ENCODE measurements around the gene SNX19.

Gene SNX19

DNA sequence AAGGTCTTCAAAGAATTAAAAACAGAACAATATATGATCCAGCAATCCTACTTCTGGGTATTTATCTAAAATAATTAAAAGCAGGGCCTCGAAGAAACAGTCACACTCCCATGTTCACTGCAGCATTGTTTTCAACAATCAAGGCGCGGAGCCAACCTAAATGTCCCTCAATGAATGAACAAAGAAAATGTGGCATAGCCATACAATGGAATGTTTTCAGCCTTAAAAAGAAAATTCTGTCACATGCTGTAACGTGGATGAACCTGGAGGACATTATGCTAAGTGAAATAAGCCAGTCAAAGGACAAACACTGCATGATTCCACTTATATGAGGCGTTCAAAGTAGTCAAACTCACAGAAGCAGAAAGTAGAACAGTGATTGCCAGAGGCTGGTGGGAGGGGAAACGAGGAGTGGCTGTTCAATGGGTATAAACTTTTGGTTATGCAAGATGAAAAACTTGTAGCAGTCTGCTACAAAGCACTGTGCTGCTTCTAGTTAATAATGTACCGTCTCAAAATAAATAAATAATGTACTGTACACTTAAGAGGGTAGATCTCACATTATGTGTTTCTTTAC lies 41.2 kb downstream of the SNX19 start:
- peaks cover 41% of the 10 kb centered on the region; the same call in 1 of the 2 replicates for H3K36me3 ChIP-seq (ENCODE audit: insufficient read depth, low read length)
- TF ChIP-seq EZH2 (IDR thresholded peaks at IDR 0.05; ENCODE audit: borderline replicate concordance, low read length) = no peak
- TF ChIP-seq CTCF (IDR thresholded peaks at IDR 0.05; ENCODE audit: low read length) = no peak

DNA sequence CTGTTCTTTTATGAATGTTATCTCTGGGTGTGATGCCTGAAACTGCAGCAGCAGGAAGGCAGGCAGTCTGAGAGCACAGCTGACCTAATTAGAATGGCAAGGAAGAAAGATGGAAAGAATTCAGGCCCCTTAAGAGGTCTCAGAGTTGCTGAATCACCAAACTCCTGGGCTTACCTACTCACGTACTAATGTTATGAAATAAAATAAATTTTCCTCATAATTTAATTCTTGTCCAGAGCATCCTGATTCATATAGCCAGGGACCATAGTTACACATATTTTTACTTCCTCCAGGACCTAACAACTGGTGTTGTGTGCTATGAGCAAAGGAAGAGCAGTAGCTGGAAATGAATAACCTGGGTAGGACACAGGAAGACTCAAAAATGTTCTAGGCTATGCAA lies 41.9 kb downstream of the SNX19 start:
- no peaks in the 10 kb centered on the region for H3K9me2 ChIP-seq (ENCODE audit: low read depth, low read length)
- H2AFZ ChIP-seq (ENCODE audit: low read length) = no peak overlapping the region
- H3K27ac ChIP-seq (ENCODE audit: low read depth, low read length, poor library complexity, severe bottlenecking) = no peak overlapping the region
- no peaks in the 10 kb centered on the region for H3K79me2 ChIP-seq (ENCODE audit: insufficient read depth, low read length)
- H3F3A ChIP-seq (ENCODE audit: insufficient read depth, low read length) = no peaks in the 10 kb centered on the region
- no peak overlapping the region for H3K9ac ChIP-seq (ENCODE audit: low read length)
- peaks cover 35% of the 10 kb centered on the region; the same call in 1 of the 2 replicates for H3K36me3 ChIP-seq (ENCODE audit: insufficient read depth, low read length)
- no peaks in the 10 kb centered on the region for H4K20me1 ChIP-seq (ENCODE audit: insufficient read depth, low read length)
- no peak overlapping the region for H3K4me2 ChIP-seq (ENCODE audit: low read length)
- no peaks in the 10 kb centered on the region for H3K27me3 ChIP-seq (ENCODE audit: insufficient read depth, low read length)
- H3K9me3 ChIP-seq (ENCODE audit: low read length) = no peaks in the 10 kb centered on the region
- H3K4me1 ChIP-seq (ENCODE audit: insufficient read depth, low read length, severe bottlenecking) = no peaks in the 10 kb centered on the region
- H3K4me3 ChIP-seq (ENCODE audit: low read depth, low read length, poor library complexity, severe bottlenecking) = no peak overlapping the region
- no peak for TF ChIP-seq CTCF (IDR thresholded peaks at IDR 0.05; ENCODE audit: low read length)
- no peak for TF ChIP-seq EZH2 (IDR thresholded peaks at IDR 0.05; ENCODE audit: borderline replicate concordance, low read length)

More for the DNA sequence above, 41.2 kb downstream of the SNX19 start:
- Histone ChIP-seq H3K9me2 (ENCODE audit: low read depth, low read length) (no peaks in the 10 kb centered on the region), H3K27me3 (ENCODE audit: insufficient read depth, low read length) (no peaks in the 10 kb centered on the region), H3K27ac (ENCODE audit: low read depth, low read length, poor library complexity, severe bottlenecking) (no peak overlapping the region), H3K9ac (ENCODE audit: low read length) (no peak overlapping the region), H4K20me1 (ENCODE audit: insufficient read depth, low read length) (no peaks in the 10 kb centered on the region), H3F3A (ENCODE audit: insufficient read depth, low read length) (no peaks in the 10 kb centered on the region), H3K4me3 (ENCODE audit: low read depth, low read length, poor library complexity, severe bottlenecking) (no peak overlapping the region), H3K79me2 (ENCODE audit: insufficient read depth, low read length) (no peaks in the 10 kb centered on the region), H3K4me2 (ENCODE audit: low read length) (no peak overlapping the region), H2AFZ (ENCODE audit: low read length) (no peak overlapping the region), H3K4me1 (ENCODE audit: insufficient read depth, low read length, severe bottlenecking) (no peaks in the 10 kb centered on the region), H3K9me3 (ENCODE audit: low read length) (no peaks in the 10 kb centered on the region)

- H3K9ac ChIP-seq (ENCODE audit: low read length) = no peak overlapping the region
- H3K9me2 ChIP-seq (ENCODE audit: low read depth, low read length) = no peaks in the 10 kb centered on the region
- no peak overlapping the region for H3K27ac ChIP-seq (ENCODE audit: low read depth, low read length, poor library complexity, severe bottlenecking)
- H3K79me2 ChIP-seq (ENCODE audit: insufficient read depth, low read length) = no peaks in the 10 kb centered on the region
- TF ChIP-seq EZH2 (IDR thresholded peaks at IDR 0.05; ENCODE audit: borderline replicate concordance, low read length) (no peak), CTCF (IDR thresholded peaks at IDR 0.05; ENCODE audit: low read length) (no peak)
- H3K9me3 ChIP-seq (ENCODE audit: low read length) = no peaks in the 10 kb centered on the region
- peaks cover 28% of the 10 kb centered on the region; the same call in 1 of the 2 replicates for H3K36me3 ChIP-seq (ENCODE audit: insufficient read depth, low read length)
- H2AFZ ChIP-seq (ENCODE audit: low read length) = no peak overlapping the region
- H3F3A ChIP-seq (ENCODE audit: insufficient read depth, low read length) = no peaks in the 10 kb centered on the region
- no peak overlapping the region for H3K4me2 ChIP-seq (ENCODE audit: low read length)
- no peaks in the 10 kb centered on the region for H4K20me1 ChIP-seq (ENCODE audit: insufficient read depth, low read length)
- no peak overlapping the region for H3K4me3 ChIP-seq (ENCODE audit: low read depth, low read length, poor library complexity, severe bottlenecking)
- no peaks in the 10 kb centered on the region for H3K27me3 ChIP-seq (ENCODE audit: insufficient read depth, low read length)
- no peaks in the 10 kb centered on the region for H3K4me1 ChIP-seq (ENCODE audit: insufficient read depth, low read length, severe bottlenecking)
Measured at GRCh38 chr11:130873761-130874160, 42.5 kb downstream of the SNX19 start.

Data from OCI-LY1 (cell line).